GM19025 (cell line): ENCODE measurements around the gene IFT27.
"Not testable (repeated sequence)": the region's sequence is repeated elsewhere in the genome, so short reads cannot be mapped to it uniquely, and the experiment has no call there.

Experiments used
- ATAC-seq: cut with Tn5 transposase; IDR thresholded peaks from one replicate; pipeline ENCODE4 v1.9.1; 2021; ENCODE audit warnings: mild to moderate bottlenecking, low read depth, moderate library complexity; ENCODE audit not compliant: unreplicated experiment

Gene IFT27

GRCh38 chr22:36746375-36746970 lies 29.4 kb downstream of the IFT27 start:
- ATAC-seq, result no peak

DNA sequence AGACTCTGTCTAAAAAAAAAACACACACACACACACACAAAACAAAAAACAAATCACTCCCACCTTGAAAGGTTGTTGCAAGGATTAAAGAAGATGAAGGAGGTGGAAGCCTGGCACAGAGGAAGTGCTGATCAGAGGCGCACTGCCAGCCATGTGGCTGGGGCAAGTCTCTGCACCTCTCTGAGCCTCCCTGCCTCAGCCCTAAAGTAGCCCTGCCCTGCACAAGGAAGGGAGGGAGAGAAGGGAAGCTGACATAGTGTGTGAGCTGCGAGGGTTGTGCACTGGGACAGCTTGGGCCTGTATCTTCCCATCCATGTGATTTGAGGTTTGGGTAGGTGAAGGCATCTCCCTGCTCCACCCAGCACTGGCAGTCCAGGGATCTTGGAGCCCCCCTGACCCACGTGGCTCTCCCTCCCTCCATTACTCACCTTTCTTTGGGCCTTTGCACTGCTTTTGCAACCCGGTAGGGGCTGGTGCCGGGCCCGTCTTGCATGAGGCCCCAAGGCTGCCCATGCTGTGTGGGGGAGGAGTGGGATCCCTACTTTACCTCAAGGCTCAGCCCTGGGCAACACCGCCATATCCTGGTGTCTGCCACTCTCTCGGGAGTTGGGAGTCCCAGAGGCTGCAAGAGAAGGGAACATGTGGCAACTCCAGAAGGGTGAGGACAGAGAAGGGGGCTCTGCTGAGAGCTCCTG lies 30.5 kb downstream of the IFT27 start:
- ATAC-seq, result no peak

DNA sequence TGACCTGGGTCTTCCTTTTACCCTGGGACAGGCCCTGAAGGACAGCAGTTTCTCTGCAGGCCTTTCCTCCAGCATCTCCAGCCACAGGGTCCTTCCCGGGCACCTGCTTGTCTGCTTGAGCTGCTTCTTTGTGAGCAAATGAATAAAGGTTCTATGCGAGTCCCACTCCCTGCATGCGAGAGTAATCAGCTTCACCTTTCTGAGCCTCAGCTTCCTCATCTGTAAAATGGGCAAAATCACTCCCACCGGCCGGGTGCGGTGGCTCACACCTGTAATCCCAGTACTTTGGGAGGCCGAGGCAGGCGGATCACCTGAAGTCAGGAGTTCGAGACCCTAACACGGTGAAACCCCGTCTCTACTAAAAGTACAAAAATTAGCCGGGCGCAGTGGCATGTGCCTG lies 31.1 kb downstream of the IFT27 start:
- no peak for ATAC-seq

DNA sequence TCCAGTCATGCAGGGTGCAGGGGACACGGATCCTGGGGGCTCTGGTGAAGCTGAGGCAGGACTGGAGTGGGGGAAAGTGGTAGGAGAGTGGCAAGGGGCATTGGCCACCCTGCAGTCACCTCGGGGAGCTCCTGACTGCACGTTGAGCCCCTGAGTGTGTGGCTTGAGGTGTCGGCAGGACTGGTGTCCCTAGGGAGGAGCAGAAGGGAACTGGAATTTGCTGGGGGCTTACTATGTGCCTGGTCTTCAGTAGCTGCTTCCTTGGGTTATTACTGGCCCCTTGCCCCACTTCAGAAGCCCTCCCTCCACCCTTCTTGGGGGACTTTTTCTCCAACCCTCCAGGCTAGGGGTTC lies 31.5 kb downstream of the IFT27 start:
- ATAC-seq, result no peak

GRCh38 chr22:36743591-36744412 lies 32.1 kb downstream of the IFT27 start:
- no peak for ATAC-seq

- no peak for ATAC-seq
Observed at GRCh38 chr22:36743011-36743410, 32.9 kb downstream of the IFT27 start.

GRCh38 chr22:36741968-36742367 lies 34.0 kb downstream of the IFT27 start:
- ATAC-seq, result no peak

- no peak for ATAC-seq
Observed at GRCh38 chr22:36741204-36741793, 34.6 kb downstream of the IFT27 start.

DNA sequence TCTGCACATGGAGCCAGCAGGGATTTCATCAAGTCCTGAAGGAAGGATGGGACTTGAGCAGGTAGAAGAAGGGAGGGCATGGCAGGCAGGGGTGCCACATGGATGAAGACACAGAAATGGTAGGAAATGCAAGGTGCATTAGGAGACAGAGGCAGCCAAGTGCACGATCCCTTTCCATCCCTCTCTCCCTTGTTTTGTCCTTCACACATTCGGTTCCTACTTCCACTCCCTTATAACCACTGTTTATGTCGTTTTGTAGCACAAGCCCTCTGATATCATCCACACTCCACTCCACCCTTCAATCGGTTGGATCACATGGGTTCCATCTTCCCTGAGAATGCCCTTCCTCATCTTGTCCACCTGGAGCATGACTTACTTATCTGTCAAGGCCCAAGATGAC lies 35.2 kb downstream of the IFT27 start:
- ATAC-seq, result no peak

GRCh38 chr22:36739185-36739584 lies 36.7 kb downstream of the IFT27 start:
- ATAC-seq, result no peak

DNA sequence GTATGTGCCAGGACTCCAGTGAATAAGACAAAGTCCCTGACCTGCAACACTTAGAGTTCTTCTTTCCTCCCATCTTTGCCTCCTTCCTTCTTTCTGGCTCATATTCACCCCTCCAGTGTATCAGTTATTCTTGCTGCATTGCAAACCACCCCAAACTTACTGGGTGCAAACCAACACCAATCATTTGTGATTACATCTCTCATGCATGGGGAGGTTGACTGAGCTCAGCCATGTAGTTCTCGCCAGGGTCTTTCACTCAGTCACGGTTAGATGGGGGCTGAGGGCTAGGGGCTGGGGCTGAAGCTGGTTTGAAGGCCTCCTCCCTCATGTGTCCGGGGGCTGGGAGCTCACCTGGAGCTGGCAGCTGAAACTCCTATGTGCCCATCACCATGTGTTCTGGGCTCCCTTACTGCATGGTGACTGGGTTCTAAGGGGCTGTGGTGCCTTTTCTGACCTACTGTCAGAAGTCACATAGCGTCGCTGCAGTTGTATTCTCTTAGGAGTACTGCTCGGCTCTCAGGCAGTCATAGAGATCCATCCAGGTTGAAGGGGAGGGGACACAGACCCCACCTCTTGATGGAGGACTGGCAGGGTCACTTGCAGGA lies 37.4 kb downstream of the IFT27 start:
- ATAC-seq, result no peak

GRCh38 chr22:36737776-36738175 lies 38.1 kb downstream of the IFT27 start:
- no peak for ATAC-seq

GRCh38 chr22:36736701-36737320 lies 39.1 kb downstream of the IFT27 start:
- ATAC-seq, result no peak

DNA sequence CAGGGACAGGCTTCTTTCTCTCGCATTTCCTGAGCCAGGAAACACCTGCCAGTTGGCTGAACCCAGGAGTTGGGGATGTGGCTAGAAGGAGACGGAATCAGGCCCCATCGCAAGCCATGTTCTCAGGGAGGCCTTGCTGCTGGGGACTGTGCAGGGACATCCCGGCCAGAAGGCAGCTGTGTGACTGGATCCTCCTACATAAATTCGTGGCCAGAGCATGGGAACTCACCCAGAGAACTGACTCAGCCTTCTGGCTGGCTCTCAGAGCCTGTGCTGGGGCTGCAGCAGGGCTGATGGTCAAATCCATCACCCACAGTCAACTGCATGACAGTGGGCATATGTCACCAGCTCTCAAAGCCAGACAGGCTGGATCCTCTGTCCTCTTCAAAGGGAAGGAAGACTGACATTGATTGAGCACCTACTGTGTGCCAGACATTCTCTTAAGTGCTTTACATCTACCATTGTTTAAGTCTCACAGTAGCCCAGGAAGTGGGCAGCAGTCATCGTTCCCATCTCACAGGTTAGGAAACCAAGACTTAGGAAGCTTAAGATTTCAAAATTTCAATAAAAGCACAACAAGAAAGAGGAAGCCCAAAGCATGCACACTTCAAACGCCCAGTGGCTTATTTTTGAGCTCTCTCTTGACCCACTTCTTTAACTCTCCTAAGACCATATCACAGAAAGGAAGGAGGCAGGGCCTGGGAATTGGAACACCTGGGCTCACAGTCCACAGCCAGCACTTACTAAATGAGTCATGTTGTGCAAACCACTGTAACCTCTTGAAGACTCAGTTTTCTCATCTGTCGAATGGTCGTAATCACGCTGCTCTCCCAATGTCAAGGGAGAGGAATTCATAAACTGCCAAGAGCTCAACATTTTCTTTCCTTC lies 41.5 kb downstream of the IFT27 start:
- no peak for ATAC-seq

DNA sequence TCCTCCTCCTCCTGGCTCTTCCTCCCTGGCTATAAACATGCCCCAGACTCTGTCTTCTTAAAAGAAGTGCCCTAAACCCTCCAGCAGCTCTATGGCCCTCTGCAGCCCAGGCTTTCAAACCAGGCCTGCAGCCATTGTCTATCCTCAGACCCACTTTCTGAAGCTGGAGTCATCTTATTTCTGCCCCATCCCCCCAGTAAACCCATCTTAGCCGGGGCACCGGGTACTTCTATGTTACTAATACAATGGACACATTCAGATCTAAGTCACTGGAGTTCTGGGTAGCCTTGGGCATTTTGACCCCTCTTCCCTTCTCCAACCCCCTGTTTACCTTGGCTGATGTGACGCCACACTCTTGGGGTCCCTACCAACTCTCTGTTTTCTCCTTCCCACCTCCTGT lies 42.6 kb downstream of the IFT27 start:
- ATAC-seq, result no peak

- ATAC-seq, result no peak
Observed at GRCh38 chr22:36732609-36733008, 43.3 kb downstream of the IFT27 start.

- no peak for ATAC-seq
Observed at GRCh38 chr22:36731916-36732315, 44.0 kb downstream of the IFT27 start.

GRCh38 chr22:36731321-36731720 lies 44.6 kb downstream of the IFT27 start:
- ATAC-seq, result not testable (repeated sequence)

GRCh38 chr22:36730176-36730858 lies 45.6 kb downstream of the IFT27 start:
- no peak for ATAC-seq
